OCI-M2 (cell line): ENCODE data around the gene INPP5A.

Experiments used
- DNase-seq: peaks from one replicate; lab custom pipeline; 2025; ENCODE audit not compliant: unreplicated experiment; lab: John Stamatoyannopoulos, UW

The INPP5A gene

DNA sequence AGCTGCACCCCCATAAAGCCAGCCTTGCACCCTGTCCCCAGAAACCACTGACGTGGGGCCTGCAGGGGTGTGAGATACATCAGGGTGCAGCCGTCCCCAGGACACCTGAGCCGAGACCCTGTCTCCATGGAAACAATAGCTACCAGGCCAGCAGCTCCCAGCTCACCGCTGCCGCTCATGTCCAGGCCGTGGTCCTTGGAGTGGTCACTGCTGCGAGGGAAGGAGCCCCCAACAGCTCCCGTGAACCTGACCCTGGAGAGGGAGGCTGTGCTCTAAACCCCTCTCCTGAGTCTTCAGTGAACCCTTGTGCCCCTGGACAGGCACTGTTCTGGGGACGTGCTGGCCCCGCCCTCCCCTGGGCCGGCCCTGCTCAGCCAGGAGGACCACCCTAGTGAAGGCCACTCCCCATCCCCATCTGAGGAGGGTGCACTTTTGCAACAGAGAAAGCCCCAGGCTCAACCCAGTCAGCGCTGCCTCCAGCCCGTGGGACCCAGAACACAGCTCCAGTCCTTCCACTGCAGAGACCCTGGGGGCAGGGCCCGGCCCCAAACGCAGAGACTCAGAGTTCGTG is 19.6 kb upstream of the INPP5A start:
- no peak for DNase-seq

GRCh38 chr10:132518572-132519381 is 18.8 kb upstream of the INPP5A start:
- no peak for DNase-seq

DNA sequence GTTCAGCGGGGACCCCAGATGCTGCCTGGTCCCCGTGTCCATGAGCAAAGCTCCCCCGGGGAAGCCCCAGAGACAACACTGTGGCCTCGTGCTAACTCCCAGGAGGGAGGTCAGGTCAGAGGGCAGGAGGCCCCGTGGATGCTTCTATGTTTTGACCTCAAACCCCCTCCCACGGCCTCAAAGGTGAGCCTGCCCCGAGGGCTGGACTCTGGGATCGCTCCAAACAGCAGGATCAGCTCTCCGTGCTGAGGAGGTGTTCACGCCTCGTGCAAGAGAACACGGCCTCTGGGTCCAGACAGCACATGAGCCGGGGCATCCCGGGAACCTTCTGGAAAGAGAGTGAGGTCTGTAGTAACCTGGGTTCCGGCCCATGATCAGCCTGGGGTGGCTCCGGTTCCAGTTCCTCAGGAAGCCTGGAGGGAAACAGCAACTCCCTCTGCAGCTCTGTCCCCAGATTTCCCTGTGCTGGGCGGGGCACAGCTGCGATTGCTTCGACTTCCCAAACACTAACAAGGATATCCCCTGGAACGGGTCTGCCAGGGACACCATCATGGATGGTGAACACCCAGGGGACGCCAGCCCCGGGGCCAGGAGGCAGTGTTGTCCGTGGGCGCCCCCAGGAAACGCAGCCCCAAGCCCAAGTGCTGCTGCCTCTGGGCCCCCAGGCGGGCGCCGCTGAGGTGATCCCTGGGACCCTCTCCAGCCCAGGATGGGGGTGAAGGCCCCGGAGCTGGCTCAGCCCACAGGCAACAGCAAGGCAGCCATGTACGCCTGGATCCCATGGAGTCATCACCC is 18.0 kb upstream of the INPP5A start:
- DNase-seq = no peak

DNA sequence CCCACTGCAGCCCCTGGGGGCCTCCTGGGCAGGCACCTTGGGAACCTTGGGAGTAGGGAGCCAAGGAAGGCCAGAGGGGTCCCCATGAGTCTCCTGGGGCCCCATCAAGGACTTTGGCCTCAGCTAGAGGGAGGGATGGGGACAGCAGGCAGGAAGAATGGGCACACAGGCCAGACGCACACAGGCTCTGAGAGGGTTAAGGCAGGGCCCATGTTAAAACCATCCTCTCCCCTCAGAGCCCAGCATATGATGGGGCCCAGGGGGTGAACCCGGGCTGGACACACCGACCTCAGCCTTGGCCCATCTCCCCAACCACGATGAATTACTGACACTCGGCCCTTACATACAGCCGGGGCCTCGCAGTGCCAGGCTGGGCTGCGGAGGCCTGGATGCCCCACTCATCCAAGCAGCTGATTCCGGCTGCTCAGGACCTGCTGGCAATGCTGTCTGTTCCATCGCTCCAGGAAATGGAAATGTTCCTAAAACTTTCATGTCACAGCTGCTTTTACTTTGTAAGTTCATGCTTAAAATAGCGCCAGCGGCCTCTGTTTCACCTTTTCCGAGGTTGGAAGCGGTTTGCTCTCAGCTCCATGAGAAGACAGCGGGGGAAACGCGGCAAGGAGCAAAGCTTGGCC is 17.3 kb upstream of the INPP5A start:
- DNase-seq = no peak

GRCh38 chr10:132521041-132521465 is 16.5 kb upstream of the INPP5A start:
- no peak for DNase-seq

DNA sequence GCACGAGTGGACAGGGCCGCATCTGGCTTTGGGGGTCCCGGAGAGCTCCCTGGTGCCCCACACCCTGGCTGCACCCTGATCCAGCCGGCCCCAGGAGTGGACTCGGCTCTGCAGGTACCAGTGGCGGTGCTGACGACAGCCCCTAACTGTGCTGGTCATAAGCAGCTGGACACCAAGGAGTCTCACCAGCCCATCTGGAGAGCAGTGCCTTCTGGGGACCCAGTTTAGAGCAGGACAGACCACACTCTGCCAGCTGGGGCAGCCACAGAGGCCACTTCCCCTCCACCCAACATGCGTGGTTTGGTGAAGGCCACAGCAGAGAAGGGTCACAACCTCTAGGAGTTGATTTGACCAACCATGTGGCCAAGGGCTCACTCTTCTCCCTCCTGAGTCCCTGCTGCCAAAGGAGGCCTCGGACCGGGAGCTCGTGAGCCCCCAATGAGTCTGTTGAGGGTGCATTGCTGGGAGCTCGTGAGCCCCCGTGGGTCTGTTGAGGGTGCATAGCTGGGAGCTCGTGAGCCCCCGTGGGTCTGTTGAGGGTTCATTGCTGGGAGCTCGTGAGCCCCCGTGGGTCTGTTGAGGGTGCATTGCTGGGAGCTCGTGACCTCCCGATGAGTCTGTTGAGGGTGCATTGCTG is 16.0 kb upstream of the INPP5A start:
- no peak for DNase-seq

- no peak for DNase-seq
Observed at GRCh38 chr10:132522521-132523411, 14.8 kb upstream of the INPP5A start.

- no peak for DNase-seq
Observed at GRCh38 chr10:132523561-132524442, 13.8 kb upstream of the INPP5A start.

GRCh38 chr10:132524443-132525285 is 12.9 kb upstream of the INPP5A start:
- DNase-seq = no peak

GRCh38 chr10:132526676-132527075 is 10.9 kb upstream of the INPP5A start:
- no peak for DNase-seq

DNA sequence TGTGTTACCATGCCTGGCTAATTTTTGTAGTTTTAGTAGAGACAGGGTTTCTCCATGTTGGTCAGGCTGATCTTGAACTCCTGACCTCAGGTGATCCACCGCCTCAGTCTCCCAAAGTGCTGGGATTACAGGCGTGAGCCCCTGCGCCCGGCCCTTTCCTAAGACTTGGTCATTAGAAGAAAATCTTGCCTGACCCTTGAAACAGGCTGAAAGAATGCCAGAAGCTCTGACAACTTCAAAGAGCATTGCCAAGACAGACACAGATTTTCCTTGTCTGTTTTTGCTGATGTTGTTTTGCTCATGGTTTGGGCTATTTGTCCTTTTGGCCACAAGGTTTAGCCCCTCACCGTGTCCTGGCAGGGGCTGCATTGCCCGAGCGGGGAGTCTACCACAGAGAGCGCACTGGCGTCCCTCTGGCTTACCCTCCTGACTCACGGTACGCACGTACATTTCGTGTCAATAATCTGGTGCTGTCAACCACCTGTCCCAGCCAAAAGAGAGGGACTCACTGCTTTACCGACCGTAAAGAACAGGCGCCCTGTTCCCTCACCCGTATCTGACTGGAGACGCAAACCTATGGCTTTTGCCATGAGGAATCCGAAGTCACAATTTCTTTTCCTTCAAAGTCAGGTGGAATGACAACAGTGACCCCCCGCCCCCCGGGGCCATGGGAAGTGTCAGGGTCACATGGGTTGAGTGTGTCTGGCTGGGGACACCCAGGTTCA is 10.1 kb upstream of the INPP5A start:
- DNase-seq = no peak

- no peak for DNase-seq
Observed at GRCh38 chr10:132528064-132528691, 9.4 kb upstream of the INPP5A start.

GRCh38 chr10:132532179-132532578 is 5.4 kb upstream of the INPP5A start:
- DNase-seq = no peak

DNA sequence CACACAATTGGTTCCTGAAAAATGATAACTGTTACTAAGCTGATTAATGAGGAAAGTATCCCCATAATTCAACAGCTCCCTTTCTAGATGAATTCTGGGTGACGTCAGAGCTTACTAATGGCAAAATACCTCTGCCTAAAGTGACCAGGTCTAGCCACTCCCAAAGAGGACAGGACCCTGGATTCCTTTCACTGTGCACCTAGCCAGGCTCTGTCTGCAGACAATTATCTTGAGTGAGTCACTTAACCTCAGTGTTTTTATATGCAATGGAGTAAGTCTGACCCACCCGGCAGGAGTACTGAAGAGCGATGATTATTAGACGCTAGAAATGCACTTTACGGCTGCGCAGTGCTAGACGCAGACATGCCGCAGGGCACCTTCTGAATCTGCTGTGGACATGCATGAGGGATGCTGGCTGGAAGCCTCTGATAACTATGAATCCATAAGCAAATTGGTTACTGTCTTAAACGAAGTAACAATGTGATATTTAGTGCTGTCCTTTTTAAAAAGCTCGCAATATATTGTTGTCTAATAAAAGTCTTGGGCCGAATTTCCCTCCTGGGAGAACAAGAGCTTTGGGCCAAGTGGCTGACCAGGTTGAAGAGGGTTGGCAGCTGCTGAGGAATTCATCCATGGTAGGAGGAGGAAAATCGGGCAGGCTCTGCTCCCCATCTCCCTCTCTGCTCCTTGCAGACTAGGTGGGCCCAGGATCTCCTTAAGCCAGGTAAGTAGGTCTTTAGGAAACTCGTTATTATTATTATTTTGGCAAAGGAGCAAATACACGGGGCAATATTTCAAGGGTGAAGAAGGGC is 4.6 kb upstream of the INPP5A start:
- DNase-seq = no peak

DNA sequence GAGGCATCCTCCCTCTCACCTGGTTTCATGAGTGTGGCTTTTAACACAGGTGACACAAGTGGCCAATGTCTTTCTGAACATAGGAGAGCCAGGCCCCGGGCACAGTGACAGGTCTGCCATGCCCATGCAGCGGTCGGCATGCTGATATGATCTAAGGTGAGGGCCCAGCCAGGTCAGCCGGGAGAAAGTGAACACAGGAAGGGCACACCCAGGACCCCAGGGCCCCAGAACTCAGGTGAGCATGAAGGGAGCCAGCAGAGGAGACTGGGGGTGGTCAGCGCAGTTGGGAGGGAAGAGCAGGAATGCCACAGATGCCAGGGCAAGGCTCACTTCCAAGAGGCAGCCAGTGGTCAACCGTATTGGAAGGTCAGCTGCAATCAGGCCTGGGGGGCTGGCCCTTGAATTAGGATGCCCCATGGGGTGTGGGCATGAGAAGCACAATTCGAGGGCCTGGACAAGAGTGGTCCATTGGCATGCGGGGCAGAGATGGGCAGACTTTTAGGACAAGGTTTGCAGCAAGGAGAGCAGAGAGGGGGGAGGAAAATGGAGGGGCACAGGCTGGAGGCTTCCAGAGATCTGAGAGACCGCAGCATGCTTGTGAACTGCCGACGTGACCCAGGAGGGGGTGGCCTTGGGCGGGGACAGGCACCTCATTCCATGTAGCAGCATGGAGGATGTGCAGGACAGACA is 3.9 kb upstream of the INPP5A start:
- no peak for DNase-seq
